ENCODE measurements around the gene TPO.
A peak's percentile ranks its signal among the peaks of the same experiment; 100 is the strongest.

Gene TPO

GRCh38 chr2:1543776-1544477 lies 130.7 kb downstream of the TPO start:
- H3K4me3 ChIP-seq (ENCODE audit: low read depth, low read length) = no peak overlapping the region
- no peak for DNase-seq (ENCODE audit: low read depth)
- TF ChIP-seq, protein P1, sequence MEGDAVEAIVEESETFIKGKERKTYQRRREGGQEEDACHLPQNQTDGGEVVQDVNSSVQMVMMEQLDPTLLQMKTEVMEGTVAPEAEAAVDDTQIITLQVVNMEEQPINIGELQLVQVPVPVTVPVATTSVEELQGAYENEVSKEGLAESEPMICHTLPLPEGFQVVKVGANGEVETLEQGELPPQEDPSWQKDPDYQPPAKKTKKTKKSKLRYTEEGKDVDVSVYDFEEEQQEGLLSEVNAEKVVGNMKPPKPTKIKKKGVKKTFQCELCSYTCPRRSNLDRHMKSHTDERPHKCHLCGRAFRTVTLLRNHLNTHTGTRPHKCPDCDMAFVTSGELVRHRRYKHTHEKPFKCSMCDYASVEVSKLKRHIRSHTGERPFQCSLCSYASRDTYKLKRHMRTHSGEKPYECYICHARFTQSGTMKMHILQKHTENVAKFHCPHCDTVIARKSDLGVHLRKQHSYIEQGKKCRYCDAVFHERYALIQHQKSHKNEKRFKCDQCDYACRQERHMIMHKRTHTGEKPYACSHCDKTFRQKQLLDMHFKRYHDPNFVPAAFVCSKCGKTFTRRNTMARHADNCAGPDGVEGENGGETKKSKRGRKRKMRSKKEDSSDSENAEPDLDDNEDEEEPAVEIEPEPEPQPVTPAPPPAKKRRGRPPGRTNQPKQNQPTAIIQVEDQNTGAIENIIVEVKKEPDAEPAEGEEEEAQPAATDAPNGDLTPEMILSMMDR (IDR thresholded peaks at IDR 0.05; ENCODE audit: insufficient read depth, low read depth, low read length, missing control alignments) = no peak

GRCh38 chr2:1544478-1545069 lies 131.3 kb downstream of the TPO start:
- no peak for DNase-seq (ENCODE audit: low read depth)
- TF ChIP-seq, protein P1 (IDR thresholded peaks at IDR 0.05; ENCODE audit: insufficient read depth, low read depth, low read length, missing control alignments) = no peak
- H3K4me3 ChIP-seq (ENCODE audit: low read depth, low read length) = no peak overlapping the region

GRCh38 chr2:1546023-1546591 lies 132.8 kb downstream of the TPO start:
- H3K4me3 ChIP-seq (ENCODE audit: low read depth, low read length) = no peak overlapping the region
- TF ChIP-seq, protein P1 (IDR thresholded peaks at IDR 0.05; ENCODE audit: insufficient read depth, low read depth, low read length, missing control alignments) = peak; percentile 52
- peak; percentile 16 for DNase-seq (ENCODE audit: low read depth)

- DNase-seq (ENCODE audit: low read depth) = no peak
- TF ChIP-seq, protein P1 (IDR thresholded peaks at IDR 0.05; ENCODE audit: insufficient read depth, low read depth, low read length, missing control alignments) = no peak
- H3K4me3 ChIP-seq (ENCODE audit: low read depth, low read length) = no peak overlapping the region
Measured at GRCh38 chr2:1546901-1547300, 133.6 kb downstream of the TPO start.

- H3K4me3 ChIP-seq (ENCODE audit: low read depth, low read length) = no peak overlapping the region
- TF ChIP-seq, protein P1 (IDR thresholded peaks at IDR 0.05; ENCODE audit: insufficient read depth, low read depth, low read length, missing control alignments) = no peak
- DNase-seq (ENCODE audit: low read depth) = no peak
Measured at GRCh38 chr2:1548910-1549673, 135.8 kb downstream of the TPO start.

DNA sequence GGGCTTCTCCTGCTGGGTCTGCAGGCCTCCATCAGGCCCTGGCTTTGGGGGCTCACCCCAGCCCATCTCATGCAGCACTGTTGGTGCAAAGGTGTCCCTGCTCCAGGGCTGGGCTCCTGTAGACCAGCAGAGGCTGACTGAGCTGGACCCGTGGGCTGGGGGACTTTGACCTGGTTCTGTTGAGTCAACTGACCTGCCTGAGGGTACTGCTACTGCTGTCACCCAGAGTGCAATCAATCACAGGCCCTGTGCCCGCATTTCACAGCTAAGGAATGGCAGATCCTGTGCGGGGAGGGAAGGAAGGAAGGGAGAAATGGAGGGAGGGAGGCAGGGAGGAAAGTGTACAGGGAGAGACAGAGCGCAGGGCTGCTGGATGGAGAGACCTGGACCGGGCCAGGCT lies 136.8 kb downstream of the TPO start:
- no peak overlapping the region for H3K4me3 ChIP-seq (ENCODE audit: low read depth, low read length)
- no peak for DNase-seq (ENCODE audit: low read depth)
- TF ChIP-seq, protein P1 (IDR thresholded peaks at IDR 0.05; ENCODE audit: insufficient read depth, low read depth, low read length, missing control alignments) = no peak
